ENCODE data around the gene USP10.

DNA sequence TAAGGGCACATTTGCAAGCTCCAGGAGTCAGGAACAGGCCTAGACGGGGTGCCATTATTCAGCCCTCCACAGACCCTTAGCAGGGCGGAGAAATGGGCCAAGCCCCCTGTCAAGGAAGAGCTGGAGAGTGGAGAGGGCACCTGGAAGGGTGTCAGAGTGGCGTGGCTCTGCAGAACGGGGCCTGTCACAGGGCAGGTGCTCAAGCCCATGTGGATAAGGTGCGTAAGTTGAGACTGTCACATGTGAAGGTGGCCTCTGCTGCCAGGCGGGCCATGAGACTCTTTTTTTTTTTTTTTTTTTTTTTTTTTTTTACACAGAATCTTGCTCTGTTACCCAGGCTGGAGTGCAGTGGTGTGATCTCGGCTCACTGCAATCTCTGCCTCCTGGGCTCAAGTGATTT, 108.0 kb downstream of the USP10 start:
- TF ChIP-seq, protein P1, sequence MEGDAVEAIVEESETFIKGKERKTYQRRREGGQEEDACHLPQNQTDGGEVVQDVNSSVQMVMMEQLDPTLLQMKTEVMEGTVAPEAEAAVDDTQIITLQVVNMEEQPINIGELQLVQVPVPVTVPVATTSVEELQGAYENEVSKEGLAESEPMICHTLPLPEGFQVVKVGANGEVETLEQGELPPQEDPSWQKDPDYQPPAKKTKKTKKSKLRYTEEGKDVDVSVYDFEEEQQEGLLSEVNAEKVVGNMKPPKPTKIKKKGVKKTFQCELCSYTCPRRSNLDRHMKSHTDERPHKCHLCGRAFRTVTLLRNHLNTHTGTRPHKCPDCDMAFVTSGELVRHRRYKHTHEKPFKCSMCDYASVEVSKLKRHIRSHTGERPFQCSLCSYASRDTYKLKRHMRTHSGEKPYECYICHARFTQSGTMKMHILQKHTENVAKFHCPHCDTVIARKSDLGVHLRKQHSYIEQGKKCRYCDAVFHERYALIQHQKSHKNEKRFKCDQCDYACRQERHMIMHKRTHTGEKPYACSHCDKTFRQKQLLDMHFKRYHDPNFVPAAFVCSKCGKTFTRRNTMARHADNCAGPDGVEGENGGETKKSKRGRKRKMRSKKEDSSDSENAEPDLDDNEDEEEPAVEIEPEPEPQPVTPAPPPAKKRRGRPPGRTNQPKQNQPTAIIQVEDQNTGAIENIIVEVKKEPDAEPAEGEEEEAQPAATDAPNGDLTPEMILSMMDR (conservative IDR thresholded peaks at IDR 0.05): no peak
- no peak for TF ChIP-seq ZFX (IDR thresholded peaks at IDR 0.05)

All from C4-2B (cell line).